Suppressor macrophage treated with lipopolysaccharide for 4 hours (primary cell): ENCODE results near the gene PHC3.
"Not testable (repeated sequence)": the region's sequence is repeated elsewhere in the genome, so short reads cannot be mapped to it uniquely, and the experiment has no call there.

Experiments
- DNase-seq: peaks from one replicate; pipeline ENCODE4 v3.0.0-alpha.2; 2020

PHC3 gene

DNA sequence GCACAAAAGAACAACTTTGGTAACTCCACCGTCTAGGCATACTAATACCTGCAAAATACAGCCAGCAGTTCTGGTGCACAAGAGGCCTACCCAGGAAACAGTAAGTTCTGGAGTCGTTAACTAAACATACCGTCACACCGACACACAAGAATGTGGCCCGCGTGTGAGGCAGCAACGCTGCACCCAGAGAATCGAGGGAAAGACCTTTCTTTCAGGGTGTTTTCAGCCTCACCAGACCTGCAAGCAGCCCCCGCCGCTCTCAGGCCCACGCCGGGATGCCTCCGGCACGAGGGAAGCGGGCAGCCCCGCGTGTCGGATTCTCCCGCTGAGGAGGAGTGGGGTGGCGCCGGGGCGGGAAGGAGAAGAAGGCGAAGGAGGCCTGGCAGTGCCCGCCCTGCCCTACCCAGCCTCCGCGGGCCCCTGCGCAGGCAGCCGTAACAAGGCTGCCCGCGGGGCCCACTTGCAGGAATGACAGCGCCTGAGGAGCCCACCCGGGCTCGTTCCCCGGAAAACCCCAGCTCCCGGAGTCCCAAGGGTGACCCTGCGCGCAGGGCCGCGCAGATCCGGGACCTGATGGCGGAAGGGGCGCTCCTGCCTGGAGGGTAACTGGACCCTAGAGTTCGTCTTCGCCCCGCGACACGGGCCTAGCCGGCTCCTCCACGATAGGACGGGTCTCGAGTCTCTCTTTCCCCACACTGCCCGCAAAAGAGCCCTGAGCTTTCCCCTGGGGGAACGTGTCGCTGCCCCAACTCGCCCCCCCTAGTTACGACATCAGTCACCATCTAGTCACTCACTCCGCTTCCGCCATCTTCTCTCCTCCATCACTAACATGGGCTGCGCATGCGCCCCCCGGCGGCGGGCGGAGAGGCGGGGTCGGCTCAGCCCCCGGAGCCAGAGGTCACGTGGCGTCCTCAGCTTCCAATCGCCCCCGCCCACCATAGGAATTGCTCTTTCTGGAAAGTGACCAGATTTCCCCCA, at the start of gene PHC3:
Gene PHC3, minus strand, starts transcription at position 826 of the 978 bp plus-strand sequence. Its CDS starts 18 bp downstream, at position 808.
- peak; percentile 97 for DNase-seq

- no peak for DNase-seq
Observed at GRCh38 chr3:170228093-170228766, 46.7 kb upstream of the PHC3 start.

DNA sequence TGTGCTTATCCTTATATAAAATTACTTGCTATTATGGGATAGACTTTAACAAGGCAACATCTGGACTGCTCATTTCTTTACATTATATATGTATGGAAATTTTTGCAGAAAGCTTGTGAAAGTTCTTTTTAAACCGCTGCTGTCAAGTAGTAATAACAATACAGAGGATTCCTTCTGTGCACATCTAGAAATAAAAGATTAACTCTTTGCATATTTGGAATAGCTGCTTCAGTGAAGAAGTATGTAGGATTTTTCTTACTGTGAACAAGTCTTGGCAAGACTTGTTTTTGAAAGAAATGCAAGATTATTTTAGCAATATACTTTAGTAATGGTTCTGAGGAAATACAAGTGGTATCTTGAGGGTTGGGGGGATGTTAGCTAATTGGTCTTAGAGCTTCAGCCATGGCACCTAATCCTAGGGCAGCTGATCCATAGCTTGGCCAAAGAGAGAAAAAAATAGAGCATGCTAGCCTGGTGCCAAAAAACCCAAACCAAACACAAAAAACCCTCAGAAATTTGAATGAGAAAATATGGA, 45.0 kb upstream of the PHC3 start:
- no peak for DNase-seq

DNA sequence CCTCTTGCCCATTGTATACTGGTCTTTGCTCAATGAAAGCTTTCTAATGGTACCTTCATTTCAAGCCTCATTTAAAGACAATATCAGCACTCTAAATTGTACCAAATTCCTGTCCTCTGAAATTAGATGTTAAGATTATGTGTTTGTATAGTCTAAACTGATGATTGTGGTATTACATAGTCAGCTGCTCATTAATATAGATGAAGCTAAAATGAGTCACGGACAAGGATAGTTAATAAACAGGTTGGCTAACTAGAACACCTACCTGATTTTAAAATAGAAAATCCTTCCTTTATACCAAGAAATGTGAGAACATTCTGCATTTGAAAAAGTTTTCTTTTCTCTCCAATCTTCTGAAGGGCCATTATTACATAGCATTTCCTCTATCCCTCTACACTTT, 43.6 kb upstream of the PHC3 start:
- no peak for DNase-seq

DNA sequence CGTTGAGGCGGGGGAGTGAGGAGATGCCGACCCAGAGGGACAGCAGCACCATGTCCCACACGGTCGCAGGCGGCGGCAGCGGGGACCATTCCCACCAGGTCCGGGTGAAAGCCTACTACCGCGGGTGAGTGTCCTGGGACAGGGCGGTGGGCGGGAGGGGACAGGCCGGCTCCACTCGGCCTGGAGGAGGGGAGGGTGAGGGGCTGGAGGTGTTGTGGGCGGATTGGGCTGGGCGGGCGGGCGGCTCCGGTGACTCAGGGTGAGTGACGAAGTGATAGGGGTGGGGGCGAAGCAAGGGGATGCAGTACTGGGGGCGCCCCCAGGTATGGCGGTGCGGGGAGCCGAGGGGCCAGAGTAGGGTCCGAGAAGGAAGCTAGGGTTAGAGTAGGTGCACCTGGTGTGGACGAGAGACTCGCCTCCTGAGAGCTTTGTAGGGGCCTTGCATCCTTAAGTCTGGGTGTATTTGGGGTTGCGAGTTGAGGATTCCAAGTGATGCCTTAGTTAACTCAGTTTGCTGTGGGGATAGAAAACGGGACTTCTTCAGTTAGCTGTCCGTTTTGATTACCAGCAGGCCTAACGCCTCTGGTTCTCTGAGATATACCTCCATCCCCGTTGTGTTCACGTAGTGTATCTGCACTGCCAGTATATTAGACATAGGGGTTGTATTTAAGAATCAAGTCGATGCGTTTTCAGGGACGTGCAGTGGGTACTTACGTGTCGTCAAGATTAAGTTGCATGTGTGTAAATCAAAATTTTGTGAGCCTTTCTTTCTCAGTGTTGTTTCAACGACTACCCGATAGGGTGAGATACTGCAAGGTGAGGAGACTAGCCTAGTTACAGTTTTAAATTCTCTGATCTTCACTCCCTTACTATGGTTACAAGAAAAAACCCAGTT, 41.4 kb upstream of the PHC3 start:
- DNase-seq: peak; percentile 11

- peak; percentile 97 for DNase-seq
Observed at GRCh38 chr3:170221924-170222646, 40.6 kb upstream of the PHC3 start, which contains the start of gene PRKCI. PRKCI (plus strand) TSS chr3:170222424; CDS start chr3:170222670, 246 bp downstream.

DNA sequence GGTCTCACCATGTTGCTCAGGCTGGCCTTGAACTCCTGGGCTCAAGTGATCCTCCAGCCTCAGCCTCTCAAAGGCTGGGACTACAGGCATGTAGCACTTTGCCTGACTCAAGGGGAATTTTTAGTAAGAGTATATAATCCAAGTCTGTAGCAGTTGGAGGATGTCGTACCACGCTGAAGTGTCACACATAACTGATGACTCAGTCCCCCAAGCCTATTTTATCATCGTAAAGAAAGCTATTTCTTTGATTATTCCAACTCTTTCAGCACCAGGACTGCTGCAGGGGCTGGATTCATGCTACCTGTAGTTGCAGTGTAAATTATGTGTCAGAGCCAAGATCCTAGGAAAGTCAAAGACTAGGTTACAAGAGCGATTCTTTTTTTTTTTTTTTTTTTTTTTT, 39.3 kb upstream of the PHC3 start:
- DNase-seq: no peak

DNA sequence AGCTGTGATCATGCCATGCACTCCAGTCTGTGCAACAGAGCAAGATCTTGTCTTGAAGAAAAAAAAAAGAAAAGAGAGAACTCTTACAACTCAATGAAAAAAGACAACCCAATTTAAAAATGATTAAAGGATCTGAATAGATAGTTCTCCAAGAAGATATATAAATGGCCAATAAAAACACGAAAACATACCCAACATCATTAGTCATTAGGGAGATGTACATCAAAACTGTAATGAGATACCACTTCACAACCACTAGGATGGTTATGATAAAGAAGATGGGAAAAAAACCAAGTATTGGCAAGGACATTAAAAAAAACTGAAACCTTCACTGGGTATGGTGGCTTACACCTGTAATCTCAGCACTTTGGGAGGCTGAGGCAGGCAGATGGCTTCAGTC, 38.3 kb upstream of the PHC3 start:
- DNase-seq: no peak

DNA sequence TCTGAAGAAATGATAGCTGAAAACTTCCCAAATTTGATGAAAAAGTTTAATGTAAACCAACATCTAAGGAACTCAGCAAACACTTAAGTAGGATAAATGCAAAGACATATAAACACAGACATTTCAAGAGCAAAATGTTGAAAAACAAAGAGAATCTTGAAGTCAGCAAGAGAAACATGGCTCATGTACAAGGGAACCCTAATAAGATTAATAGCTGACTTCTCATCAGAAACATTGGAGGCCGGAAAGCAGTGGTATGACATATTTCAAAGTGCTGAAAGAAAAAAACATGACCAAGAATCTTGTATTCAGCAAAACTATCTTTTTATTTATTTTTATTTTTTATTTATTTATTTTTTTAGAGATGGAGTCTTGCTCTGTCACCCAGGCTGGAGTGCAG, 30.1 kb upstream of the PHC3 start:
- DNase-seq: no peak

DNA sequence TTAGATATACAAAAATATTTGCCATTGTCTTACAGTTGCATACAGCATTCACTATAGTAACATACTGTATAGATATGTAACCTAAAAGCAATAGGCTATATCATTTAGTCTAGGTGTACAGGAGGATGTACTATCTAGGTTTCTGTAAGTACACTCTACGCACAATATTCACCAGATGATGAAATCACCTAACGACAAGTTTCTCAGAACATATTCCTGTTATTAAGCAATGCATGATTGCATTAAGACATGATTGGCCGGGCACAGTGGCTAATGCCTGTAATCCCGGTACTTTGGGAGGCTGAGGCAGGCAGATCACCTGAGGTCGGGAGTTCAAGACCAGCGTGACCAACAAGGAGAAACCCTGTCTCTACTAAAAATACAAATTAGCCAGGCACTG, 26.2 kb upstream of the PHC3 start:
- no peak for DNase-seq

- DNase-seq: not testable (repeated sequence)
Observed at GRCh38 chr3:170206164-170206762, 24.7 kb upstream of the PHC3 start.

DNA sequence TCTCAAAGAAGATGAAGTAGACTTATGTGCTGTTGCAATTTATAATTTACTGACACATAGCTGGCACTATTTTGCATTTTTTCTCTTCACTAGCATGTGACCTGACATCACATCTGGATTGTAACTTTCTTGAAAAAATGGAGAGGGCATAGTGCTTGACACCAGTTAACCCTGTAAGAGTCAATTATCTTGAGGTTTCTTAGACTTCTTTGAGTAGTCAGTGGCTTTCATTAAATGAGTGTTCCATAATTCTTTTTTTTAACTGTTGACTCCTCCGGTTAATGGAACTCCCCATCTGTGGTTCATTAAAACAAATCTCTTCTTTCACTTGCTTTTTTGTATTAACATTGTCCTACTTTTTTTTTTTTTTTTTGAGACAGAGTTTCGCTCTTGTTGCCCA, 23.8 kb upstream of the PHC3 start:
- peak; percentile 2 for DNase-seq

DNA sequence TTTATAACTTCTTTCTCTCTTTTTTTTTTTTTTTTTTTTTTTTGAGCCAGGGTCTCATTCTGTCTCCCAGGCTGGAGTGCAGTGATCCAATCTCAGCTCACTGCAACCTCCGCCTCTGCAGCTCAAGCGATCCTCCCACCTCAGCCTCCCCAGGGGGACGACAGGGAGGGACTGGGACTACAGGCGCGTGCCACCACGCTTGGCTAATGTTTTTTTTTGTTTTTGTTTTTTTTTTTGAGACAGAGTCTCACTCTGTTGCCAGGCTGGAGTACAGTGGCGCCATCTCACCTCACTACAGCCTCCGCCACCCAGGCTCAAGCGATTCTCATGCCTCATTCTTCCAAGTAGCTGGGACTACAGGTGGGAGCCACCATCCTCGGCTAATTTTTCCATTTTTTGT, 23.0 kb upstream of the PHC3 start:
- no peak for DNase-seq

DNA sequence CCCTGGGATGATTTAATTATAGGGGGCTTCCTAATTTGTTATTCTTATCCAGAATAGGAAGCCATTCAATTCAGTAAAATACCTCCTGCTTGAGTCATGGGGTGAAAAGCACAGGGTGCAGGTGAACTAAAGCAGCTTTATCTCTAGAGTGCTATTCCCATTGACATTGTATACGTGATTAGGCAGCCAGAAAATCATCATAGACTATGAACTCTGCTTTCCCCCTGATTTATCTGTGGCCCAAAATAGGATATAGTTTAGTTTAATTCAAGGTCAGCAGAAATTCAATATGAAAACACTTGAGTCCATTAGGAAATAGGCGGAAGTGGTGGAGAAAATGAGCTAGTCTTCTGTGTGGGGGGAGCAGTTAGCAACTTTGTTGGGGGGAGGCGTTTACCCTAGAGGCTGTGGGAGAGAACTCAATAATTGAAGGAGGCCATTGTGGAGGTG, 22.5 kb upstream of the PHC3 start:
- no peak for DNase-seq

- no peak for DNase-seq
Observed at GRCh38 chr3:170203457-170203856, 21.9 kb upstream of the PHC3 start.

- no peak for DNase-seq
Observed at GRCh38 chr3:170201527-170201926, 20.0 kb upstream of the PHC3 start.

DNA sequence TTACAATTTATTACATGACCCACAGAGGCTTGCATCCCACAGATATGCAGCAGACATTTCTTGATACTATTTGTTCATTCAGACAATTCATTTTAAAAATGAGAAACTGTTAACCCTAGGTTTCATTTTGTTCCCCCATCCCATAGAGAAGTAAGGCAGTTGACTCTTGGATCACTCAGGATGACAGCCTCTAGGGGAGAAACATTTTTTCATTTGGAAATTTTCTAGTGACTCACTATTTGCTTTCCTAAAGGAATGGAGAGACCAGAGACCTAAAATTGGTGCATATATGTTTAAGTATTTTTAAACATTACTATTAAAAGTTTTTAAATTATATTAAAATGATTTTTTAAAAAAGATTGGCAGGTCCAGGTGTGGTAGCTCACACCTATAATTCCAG, 19.5 kb upstream of the PHC3 start:
- DNase-seq: peak; percentile 16

GRCh38 chr3:170196833-170197232, 15.3 kb upstream of the PHC3 start:
- no peak for DNase-seq

DNA sequence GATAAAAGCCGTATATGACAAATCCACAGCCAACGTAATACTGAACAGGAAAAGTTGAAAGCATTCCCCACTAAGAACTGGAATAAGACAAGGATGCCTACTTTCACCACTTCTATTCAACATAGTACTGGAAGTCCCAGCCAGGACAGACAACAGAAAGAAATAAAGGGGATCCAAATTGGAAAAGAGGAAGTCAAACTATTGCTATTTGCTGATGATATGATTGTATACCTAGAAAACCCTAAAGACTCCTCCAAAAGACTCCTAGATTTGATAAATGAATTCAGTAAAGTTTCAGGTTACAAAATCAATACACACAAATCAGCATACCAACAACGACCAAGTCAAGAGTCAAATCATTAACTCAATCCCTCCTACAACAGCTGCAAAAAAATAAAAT, 14.2 kb upstream of the PHC3 start:
- not testable (repeated sequence) for DNase-seq

- no peak for DNase-seq
Observed at GRCh38 chr3:170189398-170190256, 8.1 kb upstream of the PHC3 start.
